Adipocyte (in vitro differentiated cells): ENCODE measurements around the gene ZNG1B.
"Not testable (repeated sequence)": the region's sequence is repeated elsewhere in the genome, so short reads cannot be mapped to it uniquely, and the experiment has no call there.

Experiments used
- DNase-seq: peaks from one replicate; pipeline ENCODE4 v3.0.0-alpha.2; 2015; ENCODE audit warnings: low read depth
- H3K27me3 ChIP-seq: replicated peaks from 2 replicates; pipeline ENCODE4 v1.7.0; 2013; ENCODE audit warnings: mild to moderate bottlenecking, low read length, moderate library complexity; ENCODE audit not compliant: control insufficient read depth, insufficient read depth
- H3K36me3 ChIP-seq: 2 replicates; pipeline ENCODE4 v1.7.0; 2013; ENCODE audit warnings: low read length, mild to moderate bottlenecking, moderate library complexity; ENCODE audit not compliant: control insufficient read depth, insufficient read depth, severe bottlenecking
- H3K4me1 ChIP-seq: 2 replicates; pipeline ENCODE4 v1.7.0; 2013; ENCODE audit warnings: mild to moderate bottlenecking, low read length, moderate library complexity; ENCODE audit not compliant: control insufficient read depth, insufficient read depth
- H3K4me3 ChIP-seq: 2 replicates; pipeline ENCODE4 v1.7.0; 2013; ENCODE audit warnings: mild to moderate bottlenecking, low read length, moderate library complexity
- H3K9ac ChIP-seq: 2 replicates; pipeline ENCODE4 v1.7.0; 2013; ENCODE audit warnings: mild to moderate bottlenecking, low read length, moderate library complexity
- H3K9me3 ChIP-seq: 2 replicates; pipeline ENCODE4 v1.7.0; 2013; ENCODE audit warnings: mild to moderate bottlenecking, low read length, moderate library complexity; ENCODE audit not compliant: control insufficient read depth

ZNG1B gene

GRCh38 chr2:113528904-113529303, 91.4 kb downstream of the ZNG1B start:
- not testable (repeated sequence) for H3K9me3 ChIP-seq, H3K4me3 ChIP-seq, H3K9ac ChIP-seq, H3K4me1 ChIP-seq, DNase-seq, H3K27me3 ChIP-seq, H3K36me3 ChIP-seq

GRCh38 chr2:113532991-113533390, 95.5 kb downstream of the ZNG1B start:
- not testable (repeated sequence) for H3K9me3 ChIP-seq, H3K4me3 ChIP-seq, DNase-seq, H3K36me3 ChIP-seq, H3K9ac ChIP-seq, H3K27me3 ChIP-seq, H3K4me1 ChIP-seq

DNA sequence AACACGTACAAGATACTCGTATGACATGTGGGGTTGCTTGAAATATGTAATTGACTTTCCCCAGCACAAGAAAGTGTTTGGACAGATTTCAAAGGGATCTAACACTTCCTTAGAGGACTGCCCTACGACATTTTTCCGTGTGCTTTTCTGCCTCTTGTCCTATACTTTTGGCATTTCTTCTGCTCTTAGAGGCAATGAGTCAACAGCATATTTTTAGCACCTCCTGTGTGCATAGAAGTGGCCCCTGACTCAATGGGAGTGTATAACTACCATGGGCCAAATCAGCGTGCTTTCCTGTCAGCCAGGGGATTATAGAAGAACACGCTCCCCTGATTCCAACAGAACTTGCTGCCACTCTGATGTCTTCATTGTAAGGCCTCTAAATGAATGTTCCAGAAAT, 99.1 kb downstream of the ZNG1B start:
- not testable (repeated sequence) for H3K4me1 ChIP-seq, H3K9ac ChIP-seq, H3K9me3 ChIP-seq, H3K4me3 ChIP-seq, DNase-seq, H3K36me3 ChIP-seq, H3K27me3 ChIP-seq

GRCh38 chr2:113540834-113541203, 103.3 kb downstream of the ZNG1B start:
- not testable (repeated sequence) for H3K27me3 ChIP-seq, H3K9me3 ChIP-seq, H3K9ac ChIP-seq, H3K4me1 ChIP-seq, DNase-seq, H3K4me3 ChIP-seq, H3K36me3 ChIP-seq

GRCh38 chr2:113541204-113541975, 103.9 kb downstream of the ZNG1B start:
- Histone ChIP-seq H3K9ac (peak overlapping the region; percentile 76), H3K4me3 (peak overlapping the region; percentile 79)
- H3K27me3 ChIP-seq, H3K36me3 ChIP-seq, H3K4me1 ChIP-seq, H3K9me3 ChIP-seq: not testable (repeated sequence)
- peak; percentile 48 for DNase-seq

GRCh38 chr2:113541976-113542485, 104.5 kb downstream of the ZNG1B start:
- DNase-seq, H3K9me3 ChIP-seq, H3K27me3 ChIP-seq, H3K36me3 ChIP-seq, H3K4me1 ChIP-seq: not testable (repeated sequence)
- H3K4me3 ChIP-seq, result peak overlapping the region; percentile 79
- H3K9ac ChIP-seq, result peak overlapping the region; percentile 76

GRCh38 chr2:113542529-113542928, 105.0 kb downstream of the ZNG1B start:
- H3K9ac ChIP-seq, H3K4me1 ChIP-seq, H3K4me3 ChIP-seq, H3K27me3 ChIP-seq, DNase-seq, H3K36me3 ChIP-seq, H3K9me3 ChIP-seq: not testable (repeated sequence)
